GM18873 (cell line): ENCODE data around the gene LYPLAL1.
A peak's percentile ranks its signal among the peaks of the same experiment; 100 is the strongest.
"Not testable (repeated sequence)": the region's sequence is repeated elsewhere in the genome, so short reads cannot be mapped to it uniquely, and the experiment has no call there.

Experiments
- ATAC-seq: cut with Tn5 transposase; IDR thresholded peaks from one replicate; pipeline ENCODE4 v1.9.1; 2021; ENCODE audit warnings: mild to moderate bottlenecking, moderate library complexity, moderate number of reproducible peaks; ENCODE audit not compliant: unreplicated experiment, low FRiP score

LYPLAL1 gene

DNA sequence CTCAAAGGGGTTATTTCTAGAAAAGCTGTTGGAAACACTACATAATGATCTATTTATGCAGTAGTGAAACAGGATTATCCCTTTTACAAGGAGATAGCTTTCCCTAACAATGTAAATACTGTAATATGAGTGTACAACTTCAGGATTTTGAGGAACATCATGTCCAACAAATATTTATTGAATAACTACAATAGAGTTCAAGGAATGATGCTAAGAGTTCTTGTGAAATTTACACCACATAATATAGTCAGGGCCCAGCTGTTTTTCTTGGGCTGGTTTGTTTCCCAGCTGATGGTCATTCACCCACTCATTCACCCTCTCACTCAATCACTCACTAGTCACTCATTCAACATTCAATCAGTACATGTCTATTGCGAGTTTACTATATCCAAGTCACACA lies 12.3 kb upstream of the LYPLAL1 start:
- ATAC-seq: no peak

DNA sequence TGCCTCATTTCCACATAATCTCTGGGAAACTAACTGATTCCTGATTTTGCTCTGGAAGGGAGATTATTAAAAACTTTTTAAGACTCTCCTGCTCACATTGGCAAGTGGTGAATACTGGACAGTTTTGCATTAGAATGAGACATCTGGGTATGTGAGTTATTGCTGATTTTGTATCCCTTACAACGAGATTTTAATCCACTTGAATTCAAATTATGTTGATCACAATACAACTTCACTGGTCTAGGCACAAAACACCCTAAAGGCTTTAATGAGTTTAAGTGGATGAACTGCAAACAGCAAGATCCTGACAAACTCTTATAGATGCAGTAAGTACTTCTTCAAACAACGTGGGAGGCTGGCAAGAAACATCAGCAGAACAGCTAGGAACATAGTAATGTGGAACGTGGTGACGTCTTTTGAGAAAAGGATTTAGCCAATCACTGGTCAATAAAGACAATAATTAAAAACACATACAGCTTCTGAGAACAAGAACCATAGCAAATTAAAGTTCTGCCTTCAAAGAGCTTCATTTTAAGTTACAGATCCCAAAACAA lies 10.2 kb upstream of the LYPLAL1 start:
- ATAC-seq: no peak

DNA sequence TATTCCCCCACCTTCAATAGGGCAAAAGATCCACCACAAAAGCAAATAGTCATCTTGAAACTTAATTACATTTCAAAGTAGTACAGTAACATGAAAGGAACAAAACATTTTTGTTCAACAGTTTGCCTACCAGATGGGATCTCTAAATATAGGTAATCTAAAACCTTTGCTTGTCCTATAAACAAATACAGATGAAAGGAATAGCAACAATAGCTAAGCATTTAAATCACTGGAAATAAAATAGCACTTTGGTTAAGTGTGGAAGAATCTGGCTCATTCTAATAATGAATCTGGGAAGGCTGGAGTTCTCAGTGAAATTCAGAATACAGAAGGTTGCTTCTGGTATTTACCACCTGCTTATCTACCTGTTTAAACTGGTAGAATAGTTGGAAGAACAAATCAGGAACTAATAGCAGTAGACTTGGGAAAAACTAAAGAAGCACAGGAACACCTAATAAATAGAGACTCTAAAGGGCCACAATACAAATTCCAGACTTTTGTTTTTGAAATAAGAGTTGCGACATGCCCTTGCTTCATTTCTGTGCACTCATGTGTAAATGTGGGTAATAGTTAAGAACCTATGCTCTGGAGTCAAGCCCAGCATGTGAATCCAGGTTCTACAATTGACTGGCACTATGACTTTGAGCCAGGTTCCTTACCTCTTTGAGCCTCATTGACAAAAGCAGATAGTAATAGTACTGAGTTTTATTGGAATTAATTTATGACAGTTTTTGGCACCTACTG lies 2.3 kb upstream of the LYPLAL1 start:
- ATAC-seq: no peak

DNA sequence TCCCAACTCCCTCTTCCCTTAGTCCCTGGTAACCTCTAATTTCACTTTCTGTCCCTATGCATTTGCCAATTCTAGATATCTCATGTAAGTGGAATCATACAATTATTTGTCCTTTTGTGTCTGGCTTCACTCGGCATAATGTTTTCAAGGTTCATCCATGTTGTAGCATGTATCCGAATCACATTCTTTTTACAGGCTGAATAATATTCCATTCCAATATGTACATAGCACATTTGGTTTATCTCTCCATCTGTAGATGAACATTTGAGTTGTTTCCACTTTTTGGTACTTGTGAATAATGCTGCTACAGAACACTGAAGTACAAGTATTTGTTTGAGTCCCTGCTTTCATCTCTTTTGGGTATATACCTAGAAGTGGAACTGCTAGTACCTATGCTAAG lies 857 bp upstream of the LYPLAL1 start:
- no peak for ATAC-seq

DNA sequence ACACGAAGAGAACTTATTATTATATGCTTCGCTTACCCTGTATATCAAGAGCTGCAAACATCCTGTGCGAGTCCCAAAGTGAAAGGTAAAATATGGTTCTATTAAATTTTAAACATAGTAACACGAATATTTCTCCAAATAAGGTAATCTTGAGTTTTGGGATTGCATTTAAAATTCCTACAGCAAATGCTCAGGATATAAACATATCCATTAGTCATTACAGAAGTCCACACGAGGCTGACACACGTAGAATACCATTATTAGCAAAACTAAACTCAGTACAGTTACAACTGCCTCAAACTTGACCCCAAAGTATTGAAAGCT lies 282 bp upstream of the LYPLAL1 start:
- ATAC-seq: peak; percentile 61

DNA sequence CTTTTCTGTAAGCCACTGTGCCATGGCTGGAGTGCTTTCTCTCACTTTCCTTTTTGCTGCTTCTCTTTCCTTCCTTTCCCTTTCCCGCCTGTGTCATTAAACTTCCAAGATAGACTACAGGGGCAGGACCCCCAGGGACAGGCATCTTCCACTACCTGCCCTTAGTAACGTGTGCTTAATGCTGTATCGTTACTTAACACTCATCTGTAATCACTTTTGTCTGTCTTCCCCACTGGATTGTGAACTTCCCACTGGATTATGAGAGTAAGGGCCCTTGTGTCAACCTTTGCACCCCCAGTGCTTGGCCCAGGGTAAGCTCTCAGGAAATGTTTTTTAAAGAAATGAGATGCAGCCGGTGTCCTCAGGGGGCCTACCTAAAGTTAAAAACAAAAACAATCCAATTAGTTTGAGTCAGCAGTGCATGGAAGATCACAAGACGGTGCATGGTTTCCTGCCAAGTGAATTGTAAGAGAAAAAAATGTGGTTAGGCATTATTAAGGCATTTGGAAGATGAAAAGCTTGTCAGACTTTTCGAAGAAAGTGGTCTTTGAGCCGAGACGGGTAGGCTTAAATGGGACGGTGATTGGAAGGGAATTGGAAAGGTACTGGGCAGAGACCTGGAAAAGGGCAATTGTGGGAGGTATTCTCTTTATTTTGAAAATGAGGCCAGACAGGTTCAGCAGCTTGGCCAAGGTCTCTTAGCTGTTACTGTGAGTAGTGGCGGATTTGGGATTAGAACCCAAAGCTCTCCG lies 958 bp downstream of the LYPLAL1 start:
- ATAC-seq: peak; percentile 32

DNA sequence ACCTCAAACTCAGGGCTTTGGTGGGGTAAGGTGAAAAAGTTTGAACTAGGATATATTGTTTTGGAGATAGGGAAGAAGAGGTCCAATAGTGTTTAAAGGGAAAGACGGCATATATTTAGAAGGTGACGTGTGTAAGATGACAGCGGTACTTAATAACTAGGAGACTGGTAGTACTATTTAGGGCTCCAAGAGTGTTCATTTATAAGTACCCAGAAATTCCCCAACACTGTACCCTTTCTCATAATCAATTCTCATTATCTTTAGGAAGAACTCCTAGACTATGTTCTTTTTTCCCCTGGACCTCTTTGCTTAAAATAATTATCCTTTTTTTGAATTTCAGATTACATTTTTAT lies 1.5 kb downstream of the LYPLAL1 start:
- ATAC-seq: no peak

DNA sequence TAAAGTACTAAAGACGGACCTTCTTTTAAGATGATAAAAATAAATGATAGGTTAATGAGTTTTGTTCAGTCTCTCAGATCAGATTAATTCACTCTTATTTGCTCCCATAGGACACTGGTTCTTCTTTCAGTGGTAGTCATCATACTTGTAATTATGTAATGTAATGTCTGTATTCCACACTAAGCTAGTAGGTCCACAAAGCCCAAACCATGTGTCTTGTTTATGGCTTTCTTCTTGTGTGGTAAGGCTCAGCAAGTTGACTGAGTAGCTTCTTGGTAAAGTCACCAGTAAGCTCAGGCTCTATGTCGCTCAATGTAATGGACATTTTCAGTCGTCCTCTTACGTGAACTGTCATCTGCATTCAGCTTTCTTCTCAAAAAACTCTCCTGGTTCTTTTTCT lies 2.5 kb downstream of the LYPLAL1 start:
- ATAC-seq: no peak

DNA sequence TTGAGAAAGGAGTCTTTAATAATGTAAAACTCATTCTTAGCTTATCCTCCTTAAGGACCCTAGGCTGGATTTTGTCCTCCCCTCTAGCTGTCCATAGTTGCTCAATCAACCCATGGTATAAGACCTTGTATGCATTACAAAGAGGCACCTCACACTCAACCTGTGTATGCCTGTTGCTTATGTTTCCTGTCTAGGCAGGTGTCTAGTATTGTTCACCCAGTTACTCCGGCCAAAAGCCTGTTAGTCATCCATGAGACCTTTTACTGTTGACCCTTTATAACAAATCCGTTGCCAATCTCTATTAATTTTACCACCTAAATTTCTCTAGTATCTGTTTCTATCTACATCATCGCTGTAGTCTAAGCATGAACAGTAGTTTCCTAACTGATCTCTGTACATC lies 3.7 kb downstream of the LYPLAL1 start:
- peak; percentile 20 for ATAC-seq

DNA sequence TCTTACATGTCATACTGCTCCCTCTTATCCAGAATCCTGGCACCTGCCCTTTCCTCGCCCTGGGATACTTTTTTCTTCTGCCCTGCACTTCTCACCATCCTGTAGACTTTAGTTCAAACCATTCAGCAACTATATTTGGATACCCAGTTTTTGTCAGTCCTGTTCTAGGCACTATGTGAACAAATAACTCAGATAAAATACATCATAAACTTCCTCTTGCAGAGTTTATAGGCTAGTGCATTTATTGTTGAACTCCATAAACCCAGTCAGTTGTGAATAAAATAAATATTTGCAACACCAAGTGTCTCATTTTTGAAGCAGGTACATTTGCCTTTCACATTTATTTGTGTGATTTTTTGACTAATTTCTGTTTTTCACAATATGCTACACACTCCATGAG lies 4.3 kb downstream of the LYPLAL1 start:
- no peak for ATAC-seq

DNA sequence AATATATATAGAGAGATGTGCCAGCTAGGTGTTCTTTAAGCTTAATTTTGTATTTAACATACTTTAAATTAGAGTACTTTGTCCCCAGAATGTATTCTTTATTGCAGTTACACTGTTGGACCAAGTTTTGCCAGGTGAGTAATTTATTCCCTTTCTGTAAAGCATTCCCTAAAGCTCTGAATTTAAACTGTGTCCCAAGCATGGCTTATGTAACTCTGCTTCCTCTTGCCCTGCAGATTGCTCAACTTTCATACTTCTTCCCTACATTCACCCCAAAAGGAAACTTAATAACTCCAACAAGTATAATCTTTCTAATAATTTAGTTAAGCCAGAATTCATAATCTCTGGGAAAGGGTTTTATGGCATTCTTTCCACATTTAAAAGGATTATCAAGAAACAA lies 5.6 kb downstream of the LYPLAL1 start:
- ATAC-seq: no peak

DNA sequence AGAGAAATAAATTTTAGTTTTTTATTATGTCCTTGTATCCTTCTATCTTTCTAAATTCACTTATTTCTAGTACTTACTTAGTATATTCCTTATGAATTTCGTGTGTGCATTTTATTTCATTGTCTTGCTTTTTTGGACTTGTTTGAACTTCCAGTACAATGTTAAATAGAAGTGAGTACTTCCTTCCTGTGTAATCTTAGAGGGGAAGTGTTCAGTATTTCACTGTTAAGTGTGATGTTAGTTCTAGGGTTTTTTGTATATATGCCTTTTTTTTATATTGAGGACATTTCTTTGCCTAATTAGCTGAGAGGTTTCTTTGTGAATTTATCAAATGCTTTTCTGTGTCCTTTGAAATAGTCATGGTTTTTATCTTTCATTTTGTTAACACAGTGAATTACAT lies 10.7 kb downstream of the LYPLAL1 start:
- no peak for ATAC-seq

DNA sequence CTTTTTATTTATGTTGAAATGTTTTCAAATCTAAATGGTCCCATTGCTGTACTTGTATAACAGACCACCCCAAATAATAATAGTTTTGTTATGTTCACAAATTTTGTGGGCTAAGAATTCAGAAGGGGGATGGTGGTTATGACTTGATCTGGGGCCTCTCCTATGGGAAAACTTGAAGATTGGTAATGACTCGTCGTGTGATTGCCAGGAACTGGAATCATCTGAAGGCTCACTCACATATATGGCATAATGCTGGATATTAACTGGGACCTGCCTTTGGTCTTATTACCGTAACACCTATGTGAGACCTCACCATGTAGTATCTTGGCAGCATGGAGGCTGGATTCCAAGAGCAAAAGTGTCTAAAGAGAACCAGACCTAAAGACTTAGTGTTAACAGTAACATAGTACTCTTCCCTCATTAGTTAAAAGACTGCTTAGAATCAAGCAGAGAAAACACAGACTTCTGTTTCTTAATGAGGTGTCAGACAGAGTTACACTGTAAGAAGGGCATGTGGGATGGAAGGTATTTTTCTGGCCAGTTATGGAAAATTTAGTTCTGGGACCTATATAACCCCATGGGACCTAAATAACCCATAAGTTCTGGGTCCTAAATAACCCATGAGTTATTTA lies 11.9 kb downstream of the LYPLAL1 start:
- no peak for ATAC-seq

DNA sequence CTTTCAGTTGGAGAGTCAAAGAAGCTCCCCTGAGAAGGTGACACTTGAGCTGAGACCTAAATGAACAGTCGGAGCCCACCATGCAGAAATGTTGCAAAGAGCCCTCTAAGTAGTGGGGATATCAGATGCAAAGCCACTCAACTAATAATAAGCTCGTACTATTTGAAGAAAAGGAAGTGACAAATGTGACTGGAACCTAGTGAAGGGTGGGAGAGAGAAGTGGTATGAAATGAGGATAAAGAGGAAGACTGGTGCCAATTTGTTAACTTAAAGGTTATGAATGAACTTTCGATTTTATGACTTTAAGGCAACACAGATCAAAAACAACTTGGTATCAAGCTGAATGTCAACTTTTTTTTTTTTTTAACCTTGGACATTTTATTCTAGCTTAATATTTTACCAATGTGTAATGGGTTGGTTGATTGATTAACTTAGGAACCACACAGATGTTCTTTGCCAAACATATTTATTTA lies 14.7 kb downstream of the LYPLAL1 start:
- peak; percentile 44 for ATAC-seq

DNA sequence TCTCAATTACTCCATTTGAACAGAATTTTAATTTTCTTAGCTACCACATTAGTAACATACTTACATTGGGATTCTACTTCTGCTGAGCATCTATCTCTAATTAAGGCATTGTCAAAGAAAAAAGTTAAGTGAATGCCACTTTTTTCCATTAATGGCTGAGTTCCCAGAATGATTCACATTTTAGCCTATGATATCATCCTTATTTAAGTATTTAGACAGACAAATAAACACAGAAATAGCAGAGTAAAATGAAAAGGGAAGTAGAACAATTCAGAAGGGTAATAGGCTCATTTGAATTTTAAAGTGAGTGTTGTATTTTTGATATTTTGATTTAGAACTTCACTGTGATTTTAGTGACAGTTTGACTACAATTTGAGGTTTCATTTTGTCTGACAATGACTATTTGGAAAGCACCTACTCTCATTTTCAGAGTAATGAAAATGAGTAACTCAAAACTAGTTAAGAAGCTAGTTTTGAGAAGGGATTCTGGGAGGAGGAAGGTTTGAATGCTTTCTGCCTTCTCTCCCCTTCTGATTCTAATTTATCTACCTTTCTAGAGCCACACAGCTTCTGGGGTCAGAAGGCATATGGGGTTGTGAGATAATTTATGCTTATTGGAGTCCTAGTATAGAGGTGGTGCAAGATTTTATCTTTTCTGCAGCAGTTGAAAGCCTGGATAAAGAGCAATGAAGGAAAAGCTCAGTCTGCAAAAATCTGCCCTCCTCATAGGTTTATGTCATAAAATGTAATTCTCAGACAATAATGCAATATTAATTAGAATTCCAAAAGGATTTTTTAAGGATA lies 15.5 kb downstream of the LYPLAL1 start:
- ATAC-seq: peak; percentile 73

DNA sequence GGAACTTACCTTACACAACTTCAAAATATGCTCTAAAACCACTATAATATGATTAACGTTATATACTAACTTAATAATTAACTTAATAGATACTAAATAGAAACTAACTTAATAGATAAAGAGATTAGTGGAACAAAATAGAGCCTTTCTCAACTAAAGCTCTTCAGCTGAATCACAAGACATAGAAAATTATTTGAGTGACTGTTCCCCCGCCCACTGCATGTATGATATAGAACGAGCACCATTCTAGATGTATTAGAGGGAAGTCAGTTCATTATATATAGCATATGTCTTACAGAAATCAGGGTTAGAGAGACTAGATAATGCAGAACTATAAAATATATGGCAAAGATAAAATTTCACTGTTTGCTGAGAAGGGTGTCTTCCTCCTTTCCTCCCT lies 16.3 kb downstream of the LYPLAL1 start:
- no peak for ATAC-seq

DNA sequence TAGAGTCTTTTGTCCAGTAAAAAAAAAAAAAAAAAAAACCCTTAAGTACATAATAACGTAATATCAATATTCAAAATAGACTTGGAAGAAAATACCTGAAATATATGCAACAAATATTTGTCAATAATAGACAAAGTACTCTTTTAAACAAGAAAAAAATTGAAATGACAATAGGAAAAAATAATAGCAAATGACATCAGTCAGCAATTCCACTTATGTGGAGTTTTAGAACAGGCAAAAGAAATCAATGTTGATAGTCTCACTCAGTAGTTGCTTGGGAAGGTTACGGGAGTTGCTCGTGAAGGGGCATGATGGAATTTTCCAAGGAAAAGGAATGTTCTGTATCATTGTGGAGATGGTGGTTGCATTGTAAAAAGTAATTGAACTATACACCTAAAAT lies 16.9 kb downstream of the LYPLAL1 start:
- ATAC-seq: no peak

DNA sequence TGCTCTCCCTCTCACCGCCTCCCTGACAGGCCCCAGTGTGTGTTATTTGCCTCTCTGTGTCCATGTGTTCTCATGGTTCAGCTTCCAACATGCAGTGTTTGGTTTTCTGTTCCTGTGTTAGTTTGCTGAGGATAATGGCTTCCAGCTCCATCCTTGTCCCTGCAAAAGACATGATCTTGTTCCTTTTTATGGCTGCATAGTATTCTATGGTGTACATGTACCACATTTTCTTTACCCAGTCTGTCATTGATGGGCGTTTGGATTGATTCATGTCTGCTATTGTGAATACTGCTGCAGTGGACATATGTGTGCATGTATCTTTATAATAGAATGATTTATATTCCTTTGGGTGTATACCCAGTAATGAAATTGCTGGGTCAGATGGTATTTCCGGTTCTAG lies 22.2 kb downstream of the LYPLAL1 start:
- ATAC-seq: not testable (repeated sequence)

DNA sequence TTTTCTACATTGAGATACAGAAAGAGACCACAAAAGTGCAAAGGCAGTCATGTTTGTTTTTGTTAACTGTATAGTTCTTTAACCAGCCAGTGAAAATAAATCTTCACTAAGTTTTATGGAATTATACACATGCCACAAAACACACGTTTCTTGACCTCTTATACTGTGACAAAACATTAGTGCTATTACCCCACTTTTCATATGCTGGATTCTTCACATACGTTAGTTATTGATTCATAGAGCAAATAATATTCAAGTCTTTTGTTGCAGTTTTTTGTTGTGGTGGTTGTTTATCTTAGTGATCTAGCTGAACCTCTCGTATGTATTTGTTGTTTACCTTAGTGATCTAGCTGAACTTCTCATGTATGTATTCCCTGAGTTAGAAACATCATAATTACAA lies 28.0 kb downstream of the LYPLAL1 start:
- no peak for ATAC-seq

DNA sequence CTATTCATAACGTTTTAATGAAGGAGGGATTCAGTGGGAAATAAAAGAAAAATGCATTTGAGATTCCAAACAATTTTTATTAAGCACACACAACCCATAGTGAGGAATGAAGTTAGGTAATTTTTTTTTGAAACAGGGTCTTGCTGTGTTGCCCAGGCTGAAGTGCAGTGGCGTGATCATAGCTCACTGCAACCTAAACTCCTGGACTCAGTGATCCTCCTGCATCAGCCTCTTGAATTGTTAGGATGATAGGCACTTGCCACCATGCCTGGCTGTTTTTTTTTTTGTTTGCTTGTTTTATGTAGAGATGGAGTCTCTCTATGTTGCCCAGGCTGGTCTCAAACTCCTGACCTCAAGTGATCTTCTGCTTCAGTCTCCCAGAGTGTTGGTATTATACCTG lies 28.9 kb downstream of the LYPLAL1 start:
- ATAC-seq: no peak

DNA sequence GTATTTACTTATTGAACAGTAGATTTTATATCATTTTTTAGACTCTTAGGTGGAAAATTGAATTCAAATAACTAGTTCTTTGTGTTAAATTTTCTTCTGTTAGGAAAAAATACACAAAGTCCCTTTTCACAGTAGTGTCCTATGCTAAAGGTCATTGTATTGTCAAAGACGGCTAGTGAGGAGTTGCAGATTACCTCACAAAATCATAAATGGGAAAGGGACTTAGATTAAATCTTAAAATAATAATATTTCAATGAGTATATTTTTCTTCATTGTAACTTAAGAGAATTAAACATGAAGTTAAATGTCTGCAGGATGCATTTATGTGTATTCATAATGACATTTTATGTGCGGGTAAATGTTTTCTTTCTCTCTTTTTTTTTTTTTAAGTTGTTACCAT lies 32.7 kb downstream of the LYPLAL1 start:
- no peak for ATAC-seq
